ENCODE results near the gene CD276.
"Not testable (repeated sequence)": the region's sequence is repeated elsewhere in the genome, so short reads cannot be mapped to it uniquely, and the experiment has no call there.

Gene CD276

GRCh38 chr15:73685981-73686380 is 1.8 kb downstream of the CD276 start:
- DNase-seq, result no peak

GRCh38 chr15:73686781-73687256 is 2.6 kb downstream of the CD276 start:
- DNase-seq, result no peak

DNA sequence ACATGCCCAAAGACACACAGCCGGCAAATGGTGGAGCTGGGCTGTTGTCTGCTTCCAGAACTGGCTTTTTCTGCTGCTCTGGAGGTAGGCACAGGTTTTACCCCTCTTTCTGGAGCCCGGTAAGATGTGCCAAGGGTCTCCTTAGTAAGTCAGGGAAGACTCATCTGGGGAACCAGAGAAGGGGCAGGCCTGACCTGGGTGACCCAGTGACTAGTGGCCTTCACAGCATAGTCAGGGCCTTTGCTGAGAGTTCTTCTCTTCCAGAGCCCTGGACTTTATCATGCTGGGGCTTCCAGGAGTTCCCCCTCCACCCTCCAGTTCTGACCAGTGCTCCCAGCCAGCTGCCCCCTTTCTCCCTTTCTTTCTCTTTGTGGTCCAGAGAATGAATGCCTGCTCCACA is 3.2 kb downstream of the CD276 start:
- no peak for DNase-seq

- no peak for DNase-seq
Observed at GRCh38 chr15:73688455-73688854, 4.3 kb downstream of the CD276 start.

DNA sequence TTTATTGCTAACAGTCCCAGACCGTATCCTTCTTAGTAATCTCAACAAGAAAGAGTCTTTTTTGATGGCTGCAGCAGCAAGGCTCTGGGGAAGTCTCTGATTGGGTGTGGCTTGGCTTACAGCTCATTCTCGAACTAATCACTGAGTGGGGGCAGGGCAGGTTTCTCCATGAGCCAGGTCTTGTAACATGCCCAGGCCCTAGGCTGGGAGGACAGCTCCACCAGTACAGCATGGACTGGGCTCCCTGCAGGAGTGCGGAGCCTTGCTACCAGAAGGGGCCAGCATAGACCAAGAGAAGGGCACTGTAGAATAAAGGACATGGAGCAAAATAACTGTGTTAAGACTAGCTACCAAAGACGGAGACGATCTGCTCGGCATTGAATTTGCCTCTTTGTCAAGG is 7.2 kb downstream of the CD276 start:
- DNase-seq, result no peak

- DNase-seq, result no peak
Observed at GRCh38 chr15:73694419-73694818, 10.2 kb downstream of the CD276 start.

GRCh38 chr15:73695773-73696640 is 11.8 kb downstream of the CD276 start:
- no peak for DNase-seq

- no peak for DNase-seq
Observed at GRCh38 chr15:73696641-73697001, 12.4 kb downstream of the CD276 start.

DNA sequence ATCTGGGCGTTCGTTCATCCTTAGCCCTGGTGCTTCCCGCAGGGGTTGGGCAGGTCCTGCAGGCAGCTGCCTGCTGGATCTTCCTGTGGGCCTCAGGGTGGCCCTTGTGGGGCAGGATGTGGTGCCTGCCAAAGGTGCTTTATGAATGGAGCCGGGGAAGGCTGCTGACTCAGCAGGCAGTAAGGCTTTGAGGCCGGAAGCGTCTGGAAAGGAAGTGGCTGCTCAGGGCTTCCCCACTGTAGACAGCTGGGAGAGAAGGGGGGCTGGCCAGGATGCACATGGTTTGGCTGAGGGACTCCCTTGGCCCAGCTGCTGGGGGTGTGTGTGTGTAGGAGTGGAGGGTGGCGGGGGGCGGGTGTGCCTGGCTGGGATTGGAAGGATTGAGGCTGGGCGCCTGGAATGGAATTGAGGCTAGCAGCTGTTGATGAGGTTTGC is 12.9 kb downstream of the CD276 start:
- peak; percentile 78 for DNase-seq

DNA sequence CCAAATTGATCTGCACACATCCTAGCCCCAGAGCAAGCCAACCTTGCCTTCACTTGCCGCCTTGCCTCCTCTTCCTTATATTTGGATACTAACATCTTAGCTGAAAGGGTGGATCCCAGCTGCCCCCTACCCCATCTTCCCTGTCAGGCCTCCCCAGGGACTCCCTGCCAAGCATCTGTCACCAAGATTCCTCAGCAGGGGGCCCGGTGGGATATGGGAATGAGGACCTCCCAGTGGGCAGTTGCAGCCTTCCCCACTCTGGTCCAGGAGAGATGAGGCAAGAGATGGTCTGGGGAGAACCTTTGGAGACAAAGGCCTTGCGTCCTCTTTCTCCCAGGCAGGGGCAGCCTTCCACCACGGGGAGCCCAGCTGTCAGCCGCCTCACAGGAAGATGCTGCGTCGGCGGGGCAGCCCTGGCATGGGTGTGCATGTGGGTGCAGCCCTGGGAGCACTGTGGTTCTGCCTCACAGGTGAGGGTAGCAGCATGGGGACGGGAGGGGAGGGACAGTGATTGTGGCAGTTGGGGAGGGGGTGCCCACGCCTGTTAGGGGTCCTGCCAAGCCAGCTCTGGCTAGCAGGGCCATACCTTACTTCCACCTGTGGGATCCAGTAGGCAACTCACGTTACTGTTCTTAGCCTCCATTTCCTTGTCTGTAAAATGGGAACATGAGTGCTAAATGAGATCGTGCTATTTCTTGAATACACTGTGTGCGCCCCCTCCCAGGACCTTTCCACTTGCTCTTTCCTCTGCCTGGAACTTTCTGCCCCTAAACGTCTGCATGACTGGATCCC is 15.3 kb downstream of the CD276 start:
- DNase-seq, result no peak

- peak; percentile 17 for DNase-seq
Observed at GRCh38 chr15:73700041-73700842, 16.1 kb downstream of the CD276 start.

GRCh38 chr15:73702311-73703239 is 18.4 kb downstream of the CD276 start:
- not testable (repeated sequence) for DNase-seq

- DNase-seq, result not testable (repeated sequence)
Observed at GRCh38 chr15:73703601-73704000, 19.4 kb downstream of the CD276 start.

- DNase-seq, result not testable (repeated sequence)
Observed at GRCh38 chr15:73704142-73704868, 20.1 kb downstream of the CD276 start.

- DNase-seq, result peak; percentile 35
Observed at GRCh38 chr15:73704869-73705645, 20.9 kb downstream of the CD276 start.

DNA sequence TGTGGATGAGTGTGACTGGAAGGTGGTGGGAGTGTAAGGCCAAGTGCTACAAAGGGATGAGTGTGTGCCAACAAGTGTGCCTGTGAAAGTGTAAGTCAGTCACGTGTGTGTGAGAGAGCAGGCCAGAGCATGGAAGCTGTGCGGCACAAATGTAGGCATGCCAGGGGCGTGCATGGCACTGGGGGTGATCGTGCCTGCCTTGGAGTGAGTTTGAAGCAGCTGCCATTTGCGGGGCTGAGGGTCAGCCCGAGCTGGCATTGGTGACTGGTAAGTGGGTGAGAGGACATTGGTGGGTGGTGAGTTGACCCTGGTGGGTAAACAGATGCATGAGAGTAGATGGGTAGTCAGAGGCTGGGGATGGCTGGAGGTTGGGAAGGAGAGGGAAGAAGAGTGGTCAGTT is 24.5 kb downstream of the CD276 start:
- no peak for DNase-seq

DNA sequence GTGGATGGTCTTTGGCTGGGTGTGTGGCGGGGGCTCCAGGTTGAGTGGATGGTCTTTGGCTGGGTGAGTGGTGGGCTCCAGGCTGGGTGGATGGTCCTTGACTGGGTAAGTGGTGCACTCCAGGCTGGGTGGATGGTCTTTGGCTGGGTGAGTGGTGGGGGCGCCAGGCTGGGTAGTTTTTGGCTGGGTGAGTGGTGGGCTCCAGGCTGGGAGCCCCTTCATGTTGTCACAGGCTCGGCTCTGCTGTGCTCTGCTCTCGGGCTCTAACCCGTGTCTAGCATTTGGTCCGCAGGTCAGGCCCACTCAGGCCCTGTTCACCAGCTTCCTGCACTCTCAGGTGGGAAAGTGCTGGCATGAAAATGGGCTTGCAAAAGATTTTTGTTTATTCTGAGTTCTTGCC is 25.1 kb downstream of the CD276 start:
- DNase-seq, result no peak

DNA sequence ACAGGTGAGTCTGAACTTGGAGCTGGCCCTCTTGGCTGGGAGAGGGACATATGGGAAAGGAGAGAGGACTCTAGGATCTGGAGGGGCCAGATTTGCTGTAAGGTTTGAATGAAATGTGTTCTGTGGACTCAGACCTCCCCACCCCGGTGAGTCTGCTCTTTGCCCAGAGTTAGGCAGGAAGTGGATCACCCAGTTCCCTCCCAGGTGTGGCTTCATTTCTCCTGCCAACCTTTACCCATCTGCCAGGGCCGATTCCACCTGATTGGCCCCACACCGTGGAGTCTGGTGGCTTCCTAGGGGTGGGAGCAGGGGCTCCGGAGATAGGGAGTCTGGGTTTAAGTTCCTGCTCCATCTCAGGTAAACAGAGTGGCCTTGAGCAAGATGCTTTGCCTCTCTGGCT is 25.5 kb downstream of the CD276 start:
- no peak for DNase-seq

DNA sequence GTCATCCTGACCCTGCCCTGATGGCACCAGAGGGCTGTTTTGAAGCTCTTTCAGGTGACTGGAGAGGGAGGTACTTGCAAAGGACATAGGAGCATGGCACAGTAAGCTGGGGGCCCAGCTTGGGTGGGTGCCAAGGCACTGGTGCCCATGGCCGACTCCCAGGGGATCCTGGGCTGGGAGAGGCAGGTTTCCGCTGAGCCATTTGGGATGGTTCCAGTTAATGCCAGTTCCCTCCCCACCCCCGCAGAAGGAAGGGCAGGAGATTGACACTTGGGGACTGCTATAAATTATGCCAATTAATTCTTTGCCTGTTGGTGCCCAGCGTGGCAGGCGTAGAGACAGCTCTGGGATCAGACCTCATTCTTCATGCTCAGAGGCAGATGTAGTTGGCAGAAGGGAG is 26.1 kb downstream of the CD276 start:
- no peak for DNase-seq

- DNase-seq, result no peak
Observed at GRCh38 chr15:73711526-73711925, 27.3 kb downstream of the CD276 start.
